Stimulated activated CD8-positive, alpha-beta memory T cell treated with anti-CD3 and anti-CD28 coated beads, Interleukin-15, amount 100 ng/mL, for 48 hours (primary cell): ENCODE measurements around the gene CD80.

Source experiments
- DNase-seq, 2 donors: peaks; one replicate each; pipeline ENCODE4 v3.0.0-alpha.2; 2020; ENCODE audit warnings: low read depth in 2 of 2

The CD80 gene

GRCh38 chr3:119547227-119547626 lies 12.2 kb downstream of the CD80 start:
- no peak for DNase-seq

GRCh38 chr3:119543147-119543546 lies 16.3 kb downstream of the CD80 start:
- no peak for DNase-seq

- no peak for DNase-seq
Measured at GRCh38 chr3:119542168-119542767, 17.1 kb downstream of the CD80 start.

- peak in 1 of 2 donors; percentile 7 for DNase-seq
Measured at GRCh38 chr3:119541547-119541946, 17.9 kb downstream of the CD80 start.

GRCh38 chr3:119538772-119539171 lies 20.6 kb downstream of the CD80 start:
- DNase-seq: no peak

GRCh38 chr3:119536757-119537156 lies 22.7 kb downstream of the CD80 start:
- DNase-seq: no peak

GRCh38 chr3:119534296-119534695 lies 25.1 kb downstream of the CD80 start:
- no peak for DNase-seq

- no peak for DNase-seq
Measured at GRCh38 chr3:119531151-119531550, 28.3 kb downstream of the CD80 start.

GRCh38 chr3:119530456-119530855 lies 29.0 kb downstream of the CD80 start:
- DNase-seq: no peak

- no peak for DNase-seq
Measured at GRCh38 chr3:119529883-119530282, 29.5 kb downstream of the CD80 start.

GRCh38 chr3:119527714-119528113 lies 31.7 kb downstream of the CD80 start:
- no peak for DNase-seq

GRCh38 chr3:119524931-119525662 lies 34.3 kb downstream of the CD80 start:
- DNase-seq: no peak

GRCh38 chr3:119518026-119518425 lies 41.4 kb downstream of the CD80 start:
- no peak for DNase-seq

- DNase-seq: no peak
Measured at GRCh38 chr3:119517112-119517511, 42.3 kb downstream of the CD80 start.

GRCh38 chr3:119514637-119515036 lies 44.8 kb downstream of the CD80 start:
- no peak for DNase-seq

GRCh38 chr3:119510690-119511089 lies 48.7 kb downstream of the CD80 start:
- DNase-seq: no peak

GRCh38 chr3:119508172-119508845 lies 51.1 kb downstream of the CD80 start:
- no peak for DNase-seq

GRCh38 chr3:119507404-119507803 lies 52.0 kb downstream of the CD80 start:
- DNase-seq: no peak

GRCh38 chr3:119506631-119507030 lies 52.8 kb downstream of the CD80 start:
- DNase-seq: no peak

GRCh38 chr3:119500901-119501300 lies 58.5 kb downstream of the CD80 start:
- DNase-seq: no peak

- no peak for DNase-seq
Measured at GRCh38 chr3:119500265-119500664, 59.1 kb downstream of the CD80 start.

GRCh38 chr3:119498186-119499011 lies 61.0 kb downstream of the CD80 start, which contains the start of gene TIMMDC1:
Gene TIMMDC1 (plus strand): TSS chr3:119498547. CDS start chr3:119498734, 187 bp downstream.
- DNase-seq: peak; percentile 97 to 98
